ENCODE results near the gene GNG14. TPM values are rescaled to one million over a fixed set of nuclear protein-coding genes. Genes with fewer than 3 reads are reported as not detected.

GNG14 gene
- total and polyA plus RNA-seq, 2 donors (not counting 1 experiment from before 2014, with no cell fraction given): not detected

DNA sequence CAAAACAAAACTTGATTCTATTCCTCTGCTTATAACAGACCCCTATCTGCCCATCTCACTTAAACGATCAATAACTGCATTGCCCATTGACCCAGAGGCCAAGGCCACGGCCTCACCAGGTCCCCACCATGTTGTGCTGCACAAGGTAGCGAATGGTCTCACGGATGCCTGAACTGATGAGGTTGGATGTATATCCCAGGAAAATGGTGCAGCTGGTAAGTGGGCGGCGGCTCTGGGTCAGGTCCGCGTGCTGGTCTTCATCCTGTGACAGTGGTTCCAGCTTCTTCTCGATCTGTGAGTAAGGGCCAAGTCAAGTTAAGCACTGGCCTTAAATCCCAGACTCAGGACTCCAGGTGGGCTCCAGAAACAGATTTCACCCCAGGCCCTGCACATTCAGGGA lies 7.8 kb upstream of the GNG14 start:
- peaks cover 9 to 18% of the 10 kb centered on the region in 2 donors for H3K4me1 ChIP-seq (ENCODE audit: control insufficient read depth in 2 of 2, insufficient read depth in 2 of 2, low read length in 2 of 2)
- TF ChIP-seq EZH2 (IDR thresholded peaks at IDR 0.05; ENCODE audit: borderline replicate concordance, insufficient read depth, low read depth, low read length, poor library complexity, severe bottlenecking): no peak
- TF ChIP-seq, protein P1, sequence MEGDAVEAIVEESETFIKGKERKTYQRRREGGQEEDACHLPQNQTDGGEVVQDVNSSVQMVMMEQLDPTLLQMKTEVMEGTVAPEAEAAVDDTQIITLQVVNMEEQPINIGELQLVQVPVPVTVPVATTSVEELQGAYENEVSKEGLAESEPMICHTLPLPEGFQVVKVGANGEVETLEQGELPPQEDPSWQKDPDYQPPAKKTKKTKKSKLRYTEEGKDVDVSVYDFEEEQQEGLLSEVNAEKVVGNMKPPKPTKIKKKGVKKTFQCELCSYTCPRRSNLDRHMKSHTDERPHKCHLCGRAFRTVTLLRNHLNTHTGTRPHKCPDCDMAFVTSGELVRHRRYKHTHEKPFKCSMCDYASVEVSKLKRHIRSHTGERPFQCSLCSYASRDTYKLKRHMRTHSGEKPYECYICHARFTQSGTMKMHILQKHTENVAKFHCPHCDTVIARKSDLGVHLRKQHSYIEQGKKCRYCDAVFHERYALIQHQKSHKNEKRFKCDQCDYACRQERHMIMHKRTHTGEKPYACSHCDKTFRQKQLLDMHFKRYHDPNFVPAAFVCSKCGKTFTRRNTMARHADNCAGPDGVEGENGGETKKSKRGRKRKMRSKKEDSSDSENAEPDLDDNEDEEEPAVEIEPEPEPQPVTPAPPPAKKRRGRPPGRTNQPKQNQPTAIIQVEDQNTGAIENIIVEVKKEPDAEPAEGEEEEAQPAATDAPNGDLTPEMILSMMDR (IDR thresholded peaks at IDR 0.05): no peak
- H4K20me1 ChIP-seq (ENCODE audit: control insufficient read depth, insufficient read depth, low read length, poor library complexity, severe bottlenecking): peaks cover 40% of the 10 kb centered on the region
- ChIA-PET POLR2A (interaction anchor here (1.1 to 1.9 kb wide), 2 partner anchors 14 to 110 kb away, joined by 4 to 6 read pairs; partner anchors contain the start of genes MAN2B1 and WDR83), CTCF (interaction anchor here (0.8 to 4.6 kb wide), 4 partner anchors 9 to 167 kb away, joined by 3 to 30 read pairs (median 14); no protein-coding TSS in a partner anchor)
- no peak overlapping the region for H3K4me3 ChIP-seq (ENCODE audit: control extremely low read depth in 1 of 5, extremely low read depth in 1 of 5, insufficient read depth in 1 of 5, low read depth in 2 of 5, low read length in 4 of 5)
- ATAC-seq (ENCODE audit: low read depth): no peak
- Mint-ChIP-seq H3K9me3 (ENCODE audit: insufficient read depth) (no peaks in the 10 kb centered on the region), H3K4me1 (peaks cover 26% of the 10 kb centered on the region), H3K27me3 (no peaks in the 10 kb centered on the region), H3K27ac (no peak overlapping the region), H3K4me3 (peak overlapping the region; percentile 50)
- peak overlapping the region in 1 of 2 donors; percentile 30 for H3K27ac ChIP-seq (ENCODE audit: low read length in 2 of 2)
- H3K4me2 ChIP-seq (replicated peaks; ENCODE audit: low read depth, low read length, poor library complexity, severe bottlenecking): peak overlapping the region; percentile 1
- WGBS (ENCODE audit: insufficient coverage): 96% methylated on average over 8 of the region's 9 CpGs
- H3K9me3 ChIP-seq (ENCODE audit: control extremely low read depth in 1 of 3, control insufficient read depth in 2 of 3, insufficient read depth in 1 of 3, low read length in 2 of 3): no peaks in the 10 kb centered on the region
- H3K36me3 ChIP-seq (replicated peaks in 1 of 2; ENCODE audit: control extremely low read depth in 1 of 2, control insufficient read depth in 1 of 2, extremely low read depth in 1 of 2, insufficient read depth in 2 of 2, low read length in 1 of 2): peaks cover 5 to 46% of the 10 kb centered on the region in 2 experiments
- intact Hi-C loops (cut with micrococcal nuclease): no loop called here
- no peak overlapping the region for H3K9ac ChIP-seq (ENCODE audit: low read length)
- H3K79me2 ChIP-seq (ENCODE audit: control insufficient read depth, insufficient read depth, low read length): peaks cover 44% of the 10 kb centered on the region
- H2AFZ ChIP-seq (ENCODE audit: insufficient read depth, low read depth, low read length, poor library complexity, severe bottlenecking): no peak overlapping the region
- peak; percentile 23 for DNase-seq
- H3K27me3 ChIP-seq (replicated peaks in 1 of 4; ENCODE audit: control extremely low read depth in 1 of 4, control insufficient read depth in 3 of 4, insufficient read depth in 4 of 4, low read length in 3 of 4): no peaks in the 10 kb centered on the region

All from B cell (primary cell).